Type B pancreatic cell (in vitro differentiated cells): ENCODE results near the gene PEAK3. TPM values are rescaled to one million over a fixed set of nuclear protein-coding genes. Genes with fewer than 3 reads are reported as not detected.

Source experiments
- DNase-seq: peaks from one replicate; pipeline ENCODE4 v3.0.0; 2021; ENCODE audit warnings: mixed read lengths; ENCODE audit not compliant: unreplicated experiment; ENCODE audit errors: extremely low spot score
- H3K27ac Mint-ChIP-seq: 2 replicates; pipeline ENCODE4 v1.8.0; 2021; ENCODE audit warnings: mild to moderate bottlenecking, mixed read lengths
- H3K27me3 Mint-ChIP-seq: 2 replicates; pipeline ENCODE4 v1.8.0; 2021; ENCODE audit warnings: mixed read lengths
- H3K36me3 Mint-ChIP-seq: 2 replicates; pipeline ENCODE4 v1.8.0; 2021; ENCODE audit warnings: mixed read lengths
- H3K4me1 Mint-ChIP-seq: one replicate; pipeline ENCODE4 v1.8.0; 2021; ENCODE audit warnings: mixed read lengths; ENCODE audit not compliant: unreplicated experiment
- H3K4me3 Mint-ChIP-seq: 2 replicates; pipeline ENCODE4 v1.8.0; 2021; ENCODE audit warnings: mild to moderate bottlenecking, mixed read lengths
- H3K9me3 Mint-ChIP-seq: 2 replicates; pipeline ENCODE4 v1.8.0; 2021; ENCODE audit warnings: mixed read lengths
- CTCF ChIP-seq: fragments of 200-600 bp; sonication (generic); conservative IDR thresholded peaks from 2 replicates; pipeline ENCODE4 v1.5.0; 2021; ENCODE audit warnings: antibody characterized with exemption, mild to moderate bottlenecking
- total RNA-seq: library from RNA; stranded (reverse); gene quantifications from 2 replicates; pipeline ENCODE4 v1.2.1, GENCODE V29; 2021; ENCODE audit warnings: low replicate concordance

PEAK3 gene
- total RNA-seq, 1 donor from 2014 or later = not detected

GRCh38 chr19:2237051-2237868 lies 44.7 kb downstream of the PEAK3 start:
- Mint-ChIP-seq H3K4me3 (peak overlapping the region; percentile 100), H3K4me1 (peaks cover 44% of the 10 kb centered on the region), H3K9me3 (no peaks in the 10 kb centered on the region), H3K27ac (peak overlapping the region; percentile 99), H3K27me3 (peaks cover 5% of the 10 kb centered on the region), H3K36me3 (peaks cover 11% of the 10 kb centered on the region)
- no peak for DNase-seq
- no peak for TF ChIP-seq CTCF

GRCh38 chr19:2236314-2237050 lies 45.5 kb downstream of the PEAK3 start, which contains the start of the genes PLEKHJ1 and SF3A2:
Gene PLEKHJ1 (minus strand): TSS chr19:2236329. CDS start chr19:2236248, 81 bp downstream.
Gene SF3A2 (plus strand): TSS chr19:2236824. CDS start chr19:2243419, 6,595 bp downstream.
- peaks cover 40% of the 10 kb centered on the region for H3K4me1 Mint-ChIP-seq
- H3K27me3 Mint-ChIP-seq = peaks cover 5% of the 10 kb centered on the region
- peak within 1 kb of the TSS; percentile 99 for H3K27ac Mint-ChIP-seq
- H3K36me3 Mint-ChIP-seq = peaks cover 11% of the 10 kb centered on the region
- no peaks in the 10 kb centered on the region for H3K9me3 Mint-ChIP-seq
- H3K4me3 Mint-ChIP-seq = peak within 1 kb of the TSS; percentile 100
- peak; percentile 99 for DNase-seq
- peak; percentile 95 for TF ChIP-seq CTCF

GRCh38 chr19:2236064-2236313 lies 46.0 kb downstream of the PEAK3 start:
- peaks cover 35% of the 10 kb centered on the region for H3K4me1 Mint-ChIP-seq
- H3K27me3 Mint-ChIP-seq = peaks cover 5% of the 10 kb centered on the region
- peak overlapping the region; percentile 99 for H3K27ac Mint-ChIP-seq
- no peak for DNase-seq
- H3K36me3 Mint-ChIP-seq = peaks cover 11% of the 10 kb centered on the region
- no peak for TF ChIP-seq CTCF
- peak overlapping the region; percentile 100 for H3K4me3 Mint-ChIP-seq
- no peaks in the 10 kb centered on the region for H3K9me3 Mint-ChIP-seq

GRCh38 chr19:2235381-2236063 lies 46.5 kb downstream of the PEAK3 start:
- Mint-ChIP-seq H3K4me3 (peak overlapping the region; percentile 100), H3K9me3 (no peaks in the 10 kb centered on the region), H3K4me1 (peaks cover 31% of the 10 kb centered on the region), H3K27ac (peak overlapping the region; percentile 95), H3K27me3 (peaks cover 5% of the 10 kb centered on the region), H3K36me3 (peaks cover 11% of the 10 kb centered on the region)
- no peak for TF ChIP-seq CTCF
- no peak for DNase-seq

GRCh38 chr19:2234996-2235380 lies 47.0 kb downstream of the PEAK3 start:
- no peak for TF ChIP-seq CTCF
- Mint-ChIP-seq H3K9me3 (no peaks in the 10 kb centered on the region), H3K4me3 (peak overlapping the region; percentile 100), H3K4me1 (peaks cover 26% of the 10 kb centered on the region), H3K36me3 (peaks cover 11% of the 10 kb centered on the region), H3K27me3 (peaks cover 5% of the 10 kb centered on the region), H3K27ac (peak overlapping the region; percentile 95)
- DNase-seq = no peak
